Tibial artery (tissue), 4 donors: ENCODE measurements around the gene TMEM87A.

ENCODE experiments used
- DNase-seq, 2 donors: peaks; one replicate each; pipeline ENCODE4 v3.0.0-alpha.2; 2019
- H3K27ac ChIP-seq, 2 donors: fragments of 200-600 bp; sonication (generic) in 1 of 2; 1 replicate in 1 of 2; 2 replicates in 1 of 2; pipeline ENCODE4 v1.5.1; 2018 to 2019; ENCODE audit warnings: mild to moderate bottlenecking in 1 of 2
- H3K27me3 ChIP-seq, 2 donors: fragments of 200-600 bp; sonication (generic) in 1 of 2; one replicate each; pipeline versions ENCODE4 v1.5.1 to v1.6.0; 2016 to 2019
- H3K36me3 ChIP-seq, 3 donors: fragments of 200-600 bp; sonication (generic) in 2 of 3; one replicate each; pipeline ENCODE4 v1.5.1; 2016 to 2019; ENCODE audit warnings: mild to moderate bottlenecking in 2 of 3
- H3K4me1 ChIP-seq, 4 donors: fragments of 200-600 bp; sonication (generic) in 2 of 4; 1 replicate in 3 of 4; 2 replicates in 1 of 4; pipeline ENCODE4 v1.5.1; 2016 to 2019
- H3K4me3 ChIP-seq, 2 donors: fragments of 200-600 bp; sonication (generic) in 1 of 2; 1 replicate in 1 of 2; 2 replicates in 1 of 2; pipeline ENCODE4 v1.5.1; 2018 to 2019; ENCODE audit warnings: mild to moderate bottlenecking in 2 of 2
- H3K9me3 ChIP-seq, 3 donors: fragments of 200-600 bp; sonication (generic) in 1 of 3; one replicate each; pipeline ENCODE4 v1.5.1; 2016 to 2019
- intact Hi-C: fragments of 100-400 bp; cut with DNase I; formaldehyde crosslinking; loops from one replicate; pipeline ENCODE4 v1.15.0; 2023; ENCODE audit warnings: low total_unique reads
- TF ChIP-seq, protein P1 (sequence below), 2 experiments: fragments of 200-600 bp in 1 of 2; fragments of 450-650 bp in 1 of 2; IDR thresholded peaks; one replicate each; pipeline ENCODE4 v1.5.1; 2017 to 2019; ENCODE audit warnings: antibody characterized with exemption in 2 of 2, mild to moderate bottlenecking in 1 of 2, moderate library complexity in 1 of 2

The TMEM87A gene

DNA sequence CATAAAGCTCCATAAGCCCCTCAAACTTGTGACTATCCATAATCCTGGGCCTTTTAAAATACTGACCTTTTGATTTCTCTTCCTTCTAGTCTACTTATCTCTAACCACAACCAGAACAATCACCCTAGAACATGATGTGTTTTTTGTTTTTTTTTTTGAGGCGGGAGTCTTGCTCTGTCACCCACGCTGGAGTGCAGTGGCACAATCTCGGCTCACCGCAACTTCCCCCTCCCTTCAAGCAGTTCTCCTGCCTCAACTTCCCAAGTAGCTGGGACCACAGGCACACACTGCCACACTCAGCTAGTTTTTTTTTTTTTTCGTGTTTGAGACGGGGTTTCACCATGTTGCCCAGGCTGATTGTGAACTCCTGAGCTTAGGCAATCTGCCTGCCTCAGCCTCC lies 90.3 kb downstream of the TMEM87A start:
- H3K9me3 ChIP-seq = no peaks in the 10 kb centered on the region
- DNase-seq = no peak
- H3K27me3 ChIP-seq = no peaks in the 10 kb centered on the region
- peaks cover 73 to 98% (median 90%) of the 10 kb centered on the region in 3 donors for H3K36me3 ChIP-seq
- no peaks in the 10 kb centered on the region for H3K4me1 ChIP-seq
- TF ChIP-seq, protein P1, sequence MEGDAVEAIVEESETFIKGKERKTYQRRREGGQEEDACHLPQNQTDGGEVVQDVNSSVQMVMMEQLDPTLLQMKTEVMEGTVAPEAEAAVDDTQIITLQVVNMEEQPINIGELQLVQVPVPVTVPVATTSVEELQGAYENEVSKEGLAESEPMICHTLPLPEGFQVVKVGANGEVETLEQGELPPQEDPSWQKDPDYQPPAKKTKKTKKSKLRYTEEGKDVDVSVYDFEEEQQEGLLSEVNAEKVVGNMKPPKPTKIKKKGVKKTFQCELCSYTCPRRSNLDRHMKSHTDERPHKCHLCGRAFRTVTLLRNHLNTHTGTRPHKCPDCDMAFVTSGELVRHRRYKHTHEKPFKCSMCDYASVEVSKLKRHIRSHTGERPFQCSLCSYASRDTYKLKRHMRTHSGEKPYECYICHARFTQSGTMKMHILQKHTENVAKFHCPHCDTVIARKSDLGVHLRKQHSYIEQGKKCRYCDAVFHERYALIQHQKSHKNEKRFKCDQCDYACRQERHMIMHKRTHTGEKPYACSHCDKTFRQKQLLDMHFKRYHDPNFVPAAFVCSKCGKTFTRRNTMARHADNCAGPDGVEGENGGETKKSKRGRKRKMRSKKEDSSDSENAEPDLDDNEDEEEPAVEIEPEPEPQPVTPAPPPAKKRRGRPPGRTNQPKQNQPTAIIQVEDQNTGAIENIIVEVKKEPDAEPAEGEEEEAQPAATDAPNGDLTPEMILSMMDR (IDR thresholded peaks at IDR 0.05) = no peak
- no peak overlapping the region for H3K27ac ChIP-seq
- intact Hi-C loops = no loop called here
- no peak overlapping the region for H3K4me3 ChIP-seq

DNA sequence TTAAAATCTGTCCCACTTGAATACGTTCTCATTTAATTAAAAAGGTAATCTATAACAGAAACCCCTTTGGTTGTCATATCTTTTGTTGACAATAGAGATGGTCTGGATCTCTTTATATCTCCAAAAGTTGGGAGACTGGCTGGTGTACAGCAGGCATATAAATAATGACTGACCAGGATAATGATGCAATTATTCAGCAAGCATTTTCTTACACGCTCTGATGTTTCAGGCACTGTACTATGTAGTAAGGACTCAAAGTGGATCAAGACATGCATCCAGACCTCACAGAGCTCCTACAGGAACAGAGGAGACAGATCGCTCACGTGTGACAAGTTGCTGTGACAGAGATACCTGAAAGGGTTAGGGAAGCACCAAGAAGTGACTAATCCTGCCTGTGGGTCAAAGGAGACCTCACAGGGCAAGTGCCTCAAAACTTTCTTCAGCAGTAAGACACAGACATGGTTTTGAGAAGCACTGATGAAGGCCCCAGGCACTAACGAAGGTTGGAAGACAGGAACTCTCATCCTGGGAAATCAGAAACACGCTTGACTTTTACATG lies 90.8 kb downstream of the TMEM87A start:
- no peak overlapping the region for H3K4me3 ChIP-seq
- no peak overlapping the region for H3K27ac ChIP-seq
- TF ChIP-seq, protein P1 (IDR thresholded peaks at IDR 0.05) = no peak
- no peaks in the 10 kb centered on the region for H3K27me3 ChIP-seq
- intact Hi-C loops = no loop called here
- peaks cover 73 to 98% (median 90%) of the 10 kb centered on the region in 3 donors for H3K36me3 ChIP-seq
- no peaks in the 10 kb centered on the region for H3K9me3 ChIP-seq
- no peak for DNase-seq
- H3K4me1 ChIP-seq = no peaks in the 10 kb centered on the region

DNA sequence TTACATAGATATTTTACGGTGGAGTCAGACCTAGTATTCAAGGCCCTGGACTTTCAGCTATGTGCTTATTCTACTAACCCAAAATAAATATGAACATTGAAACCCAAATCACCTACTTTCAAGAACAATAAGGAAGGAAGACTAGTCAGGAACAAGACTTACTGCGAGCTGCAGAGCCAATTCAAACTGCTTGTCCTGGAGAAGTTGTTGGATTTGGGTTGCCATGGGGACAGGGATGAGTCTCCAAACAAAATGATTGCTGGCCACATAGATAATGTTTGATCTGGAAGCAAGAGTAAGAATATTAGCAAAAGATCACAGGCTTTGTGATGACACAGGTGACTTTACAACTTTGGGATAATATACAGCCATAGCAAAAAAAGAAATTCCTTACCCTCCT lies 95.2 kb downstream of the TMEM87A start:
- intact Hi-C loops = no loop called here
- no peak overlapping the region for H3K4me3 ChIP-seq
- peaks cover 72 to 98% (median 77%) of the 10 kb centered on the region in 3 donors for H3K36me3 ChIP-seq
- DNase-seq = no peak
- TF ChIP-seq, protein P1 (IDR thresholded peaks at IDR 0.05) = no peak
- H3K9me3 ChIP-seq = no peaks in the 10 kb centered on the region
- H3K4me1 ChIP-seq = no peaks in the 10 kb centered on the region
- H3K27me3 ChIP-seq = no peaks in the 10 kb centered on the region
- no peak overlapping the region for H3K27ac ChIP-seq

DNA sequence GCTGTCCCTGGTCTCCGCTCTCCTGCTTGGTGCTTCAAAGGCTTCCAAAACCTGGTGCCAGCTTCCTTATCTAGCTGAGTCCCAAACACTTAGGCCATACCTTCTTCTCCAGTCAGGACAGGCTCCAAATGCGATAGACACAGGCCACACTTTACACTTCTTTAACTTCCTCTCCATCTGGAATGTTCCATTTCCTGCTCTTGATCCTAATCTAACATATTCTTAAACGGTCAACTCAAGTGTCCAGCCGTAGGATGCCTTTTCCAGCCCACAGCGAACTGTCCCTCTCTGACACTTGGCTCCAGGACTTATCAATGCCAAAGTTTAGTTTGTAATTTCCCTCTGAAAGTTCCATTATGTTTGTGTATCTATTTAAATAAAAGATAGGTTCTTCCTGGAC lies 97.6 kb downstream of the TMEM87A start:
- no peak overlapping the region for H3K4me3 ChIP-seq
- TF ChIP-seq, protein P1 (IDR thresholded peaks at IDR 0.05) = no peak
- H3K36me3 ChIP-seq = peaks cover 71 to 98% (median 77%) of the 10 kb centered on the region in 3 donors
- no peaks in the 10 kb centered on the region for H3K4me1 ChIP-seq
- no peak overlapping the region for H3K27ac ChIP-seq
- H3K27me3 ChIP-seq = no peaks in the 10 kb centered on the region
- no peaks in the 10 kb centered on the region for H3K9me3 ChIP-seq
- DNase-seq = no peak
- intact Hi-C loops = no loop called here

DNA sequence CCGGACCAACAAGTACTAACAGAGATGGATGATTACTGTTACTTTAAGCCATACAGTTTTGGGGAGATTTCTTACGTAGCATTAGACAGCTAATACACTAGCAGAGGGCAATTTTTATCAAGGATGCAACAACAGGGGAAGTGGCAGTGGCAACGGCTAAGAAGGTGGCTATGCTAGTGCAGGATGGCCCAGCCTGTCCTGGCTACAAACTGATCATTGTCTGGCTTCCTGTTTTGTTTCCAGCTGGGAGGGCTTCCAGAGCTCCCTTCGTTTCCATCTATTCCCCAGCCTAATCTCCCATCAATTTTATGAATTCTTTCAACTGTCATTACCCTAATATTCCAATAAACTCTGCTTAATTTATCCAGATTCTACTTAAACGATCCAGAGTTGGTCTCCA lies 100.8 kb downstream of the TMEM87A start:
- TF ChIP-seq, protein P1 (IDR thresholded peaks at IDR 0.05) = no peak

DNA sequence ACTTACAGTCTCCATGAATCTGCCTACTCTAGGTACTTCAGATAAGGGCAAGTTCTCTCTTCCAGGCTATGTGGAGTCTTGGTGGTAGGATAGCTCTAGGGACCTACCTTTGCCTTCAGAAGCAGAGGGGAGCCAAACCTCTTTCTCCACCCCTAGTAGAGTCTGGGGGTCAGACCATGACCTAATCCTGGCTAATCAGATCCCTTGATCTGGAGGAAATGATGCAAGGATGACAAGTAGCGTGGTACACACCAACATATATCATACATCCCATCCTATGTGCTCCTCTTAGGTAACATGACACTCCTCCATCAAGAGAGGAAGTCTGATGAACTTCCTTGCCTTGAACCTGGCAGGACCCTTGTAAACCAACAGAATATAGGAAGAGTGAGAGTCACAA lies 101.4 kb downstream of the TMEM87A start:
- Histone ChIP-seq H3K27me3 (no peaks in the 10 kb centered on the region), H3K4me3 (no peak overlapping the region), H3K4me1 (no peaks in the 10 kb centered on the region), H3K27ac (no peak overlapping the region), H3K9me3 (no peaks in the 10 kb centered on the region), H3K36me3 (peaks cover 69 to 99% (median 90%) of the 10 kb centered on the region in 3 donors)
- no peak for DNase-seq
- TF ChIP-seq, protein P1 (IDR thresholded peaks at IDR 0.05) = no peak
- intact Hi-C loops = no loop called here

More for the DNA sequence above, 100.8 kb downstream of the TMEM87A start:
- no peak for DNase-seq
- Histone ChIP-seq H3K27ac (no peak overlapping the region), H3K36me3 (peaks cover 66 to 99% (median 86%) of the 10 kb centered on the region in 3 donors), H3K4me1 (no peaks in the 10 kb centered on the region), H3K27me3 (no peaks in the 10 kb centered on the region), H3K4me3 (no peak overlapping the region), H3K9me3 (no peaks in the 10 kb centered on the region)
- intact Hi-C loops = no loop called here
